GM12891 (cell line): ENCODE results near the gene ECE2.
"Not testable (repeated sequence)": the region's sequence is repeated elsewhere in the genome, so short reads cannot be mapped to it uniquely, and the experiment has no call there.

ENCODE experiments used
- DNase-seq: peaks from one replicate; pipeline ENCODE4 v3.0.0; 2011; ENCODE audit warnings: low spot score; ENCODE audit not compliant: insufficient read length
- FAIRE-seq: peaks from 2 replicates; lab custom pipeline; 2011; peaks lifted over from hg19 to GRCh38; lab: Jason Lieb, UNC
- PAX5 ChIP-seq: IDR thresholded peaks from 2 replicates; pipeline ENCODE4 v1.6.1; 2011; ENCODE audit warnings: low read length, moderate library complexity, mild to moderate bottlenecking; ENCODE audit not compliant: insufficient read depth, severe bottlenecking
- POLR2A ChIP-seq: IDR thresholded peaks from 2 replicates; pipeline ENCODE4 v1.6.1; 2011; ENCODE audit warnings: low read depth, low read length, control low read depth
- POLR2AphosphoS5 ChIP-seq: IDR thresholded peaks from 2 replicates; pipeline ENCODE4 v1.6.1; 2011; ENCODE audit warnings: low read depth, low read length, control low read depth
- POU2F2 ChIP-seq: IDR thresholded peaks from 2 replicates; pipeline ENCODE4 v1.6.1; 2011; ENCODE audit warnings: low read depth, mild to moderate bottlenecking, control low read depth, low read length, moderate library complexity
- SPI1 ChIP-seq: IDR thresholded peaks from 2 replicates; pipeline ENCODE4 v1.6.1; 2011; ENCODE audit warnings: low read depth, low read length, control low read depth
- TAF1 ChIP-seq: IDR thresholded peaks from 2 replicates; pipeline ENCODE4 v1.6.1; 2011; ENCODE audit warnings: low read depth, low read length, control low read depth

Gene ECE2

GRCh38 chr3:184257083-184257915, 18.5 kb upstream of the ECE2 start:
- no peak for FAIRE-seq

DNA sequence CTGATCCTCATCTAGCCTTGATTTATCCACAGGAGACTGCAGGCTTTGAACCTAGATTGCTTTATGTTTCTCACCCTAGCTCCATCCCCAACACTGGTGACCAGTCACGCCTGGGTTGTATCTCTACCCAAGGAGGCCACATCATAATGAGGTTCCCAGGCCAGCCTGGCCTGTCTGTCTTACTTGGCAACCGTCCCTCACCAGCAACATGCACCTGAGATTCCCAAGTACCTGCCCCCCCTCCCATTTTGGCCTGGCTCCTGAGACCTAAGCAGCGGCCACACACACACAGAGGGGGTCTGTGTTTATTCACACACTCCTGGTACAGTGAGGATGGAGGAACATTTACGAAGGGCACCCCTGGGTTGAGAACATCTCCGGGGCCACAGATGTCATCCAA, 16.9 kb upstream of the ECE2 start:
- no peak for FAIRE-seq
- DNase-seq, result no peak
- no peak for TF ChIP-seq PAX5
- no peak for TF ChIP-seq POLR2A
- TF ChIP-seq POU2F2, result no peak
- TF ChIP-seq POLR2AphosphoS5, result no peak
- TF ChIP-seq SPI1, result no peak
- TF ChIP-seq TAF1, result no peak

More at GRCh38 chr3:184257083-184257915, 18.5 kb upstream of the ECE2 start:
- TF ChIP-seq TAF1 (no peak), PAX5 (no peak), POLR2AphosphoS5 (no peak), POLR2A (no peak)
- no peak for DNase-seq

GRCh38 chr3:184259396-184259877, 16.4 kb upstream of the ECE2 start:
- FAIRE-seq (no peak), DNase-seq (no peak)
- TF ChIP-seq TAF1, result no peak

DNA sequence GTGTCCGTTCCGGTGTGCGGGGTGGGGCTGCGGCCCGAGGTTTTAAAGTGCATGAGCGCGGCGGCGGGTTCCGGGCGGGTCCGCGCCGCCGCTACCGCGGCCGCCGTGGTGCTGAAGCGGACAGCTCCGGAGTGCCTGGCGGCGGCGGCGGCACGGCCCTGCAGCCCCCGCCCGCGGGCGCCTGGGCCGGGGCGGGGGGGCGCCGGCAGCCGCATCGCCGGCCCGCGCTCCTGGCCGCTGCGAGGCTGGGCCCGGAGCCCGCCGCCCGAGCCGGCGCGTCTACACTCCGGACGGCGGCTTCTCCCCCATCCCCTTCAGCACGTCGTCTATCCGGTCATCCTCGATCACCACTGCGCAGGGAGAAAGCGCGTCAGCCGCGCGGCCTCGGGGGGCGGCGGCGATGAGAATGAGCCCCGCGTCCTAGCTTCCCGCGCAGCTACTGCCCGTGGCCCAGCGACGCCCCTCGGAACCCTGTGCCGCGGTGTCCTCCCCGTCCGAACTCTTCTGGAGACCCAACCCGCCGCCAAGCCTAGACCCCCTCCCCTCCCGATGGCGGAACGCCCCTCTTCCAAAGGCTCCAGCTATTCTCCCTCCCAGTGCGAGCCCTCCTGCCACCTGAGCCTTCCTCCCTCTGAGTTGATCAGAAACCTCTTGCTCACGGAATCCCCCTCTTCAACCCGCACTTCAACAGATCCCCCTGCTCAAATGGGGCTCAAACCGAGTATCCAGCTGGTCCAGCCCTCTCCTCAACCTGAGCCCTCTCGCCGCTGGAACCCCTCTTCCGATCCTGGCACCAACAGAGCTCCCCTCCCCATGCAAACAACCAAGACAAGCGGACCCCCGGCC, 15.7 kb upstream of the ECE2 start:
- no peak for FAIRE-seq
- no peak for TF ChIP-seq SPI1
- TF ChIP-seq POLR2A, result no peak
- TF ChIP-seq POLR2AphosphoS5, result no peak
- TF ChIP-seq POU2F2, result no peak
- TF ChIP-seq TAF1, result no peak
- no peak for TF ChIP-seq PAX5
- peak; percentile 65 for DNase-seq

DNA sequence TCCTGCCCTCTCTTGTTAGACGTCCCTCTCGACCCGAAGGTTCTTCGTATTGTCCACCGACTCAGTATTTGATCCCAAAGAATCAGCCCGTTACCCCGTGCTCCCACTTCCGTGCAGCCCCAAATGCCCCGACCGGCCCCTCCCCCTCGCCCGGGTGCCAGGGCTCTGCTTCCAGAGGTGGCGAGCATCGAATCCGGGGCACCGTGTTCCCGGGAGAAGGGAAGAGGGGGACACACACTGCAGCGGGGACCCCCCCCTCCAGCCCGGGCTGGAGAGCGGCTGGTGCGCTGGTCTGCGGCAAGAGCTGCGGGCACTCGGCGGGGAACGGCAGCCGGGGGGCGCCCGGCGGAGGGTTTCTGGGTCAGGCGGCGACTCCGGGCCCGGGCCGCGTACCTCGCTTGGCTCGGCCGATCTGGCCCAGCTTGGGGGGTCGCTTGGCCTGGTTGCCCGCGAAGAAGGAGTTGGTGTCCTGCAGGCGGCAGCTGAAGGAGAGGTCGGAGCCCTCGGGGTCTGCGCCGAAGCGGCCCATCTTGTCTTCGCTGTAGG, 15.0 kb upstream of the ECE2 start:
- no peak for DNase-seq
- TF ChIP-seq SPI1 (no peak), POLR2AphosphoS5 (no peak), PAX5 (no peak), POLR2A (no peak), POU2F2 (no peak), TAF1 (no peak)
- FAIRE-seq, result no peak

DNA sequence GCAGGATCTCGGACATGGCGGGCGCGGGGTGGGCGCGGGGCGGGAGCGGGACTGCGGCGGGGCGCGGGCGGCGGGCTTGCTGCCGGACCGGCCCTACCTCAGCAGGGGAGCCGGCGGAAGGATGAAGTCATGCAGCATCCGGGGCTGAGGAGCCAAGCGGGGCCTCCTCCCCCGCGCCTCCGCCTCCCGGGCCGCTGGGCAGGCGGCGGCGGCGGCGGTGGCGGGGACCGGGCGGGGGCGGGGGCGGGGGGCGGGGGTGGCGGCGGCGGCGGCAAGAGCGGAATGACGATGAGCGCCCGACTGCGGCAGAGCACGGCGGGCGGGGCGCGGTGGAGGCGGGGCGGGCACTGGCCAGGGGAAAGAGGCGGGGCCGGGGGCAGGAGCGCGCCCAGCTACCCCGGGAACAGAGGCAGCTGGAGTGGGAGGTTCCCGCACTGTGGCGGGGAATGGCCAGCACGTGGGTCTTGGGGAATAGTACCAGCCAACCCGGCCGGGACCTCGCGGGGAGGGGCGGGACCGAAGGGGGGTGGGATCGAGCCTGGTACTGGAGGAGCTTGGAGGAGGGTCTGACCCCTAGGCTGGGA, 14.5 kb upstream of the ECE2 start, which contains the start of gene CAMK2N2:
Gene CAMK2N2, minus strand, starts transcription at position 284 of the 584 bp plus-strand sequence. Its CDS starts 268 bp downstream, at position 16.
- FAIRE-seq (peak; percentile 59), DNase-seq (peak; percentile 79)
- no peak for TF ChIP-seq TAF1
- no peak for TF ChIP-seq POU2F2
- no peak for TF ChIP-seq POLR2A
- no peak for TF ChIP-seq POLR2AphosphoS5
- TF ChIP-seq SPI1, result no peak
- no peak for TF ChIP-seq PAX5

DNA sequence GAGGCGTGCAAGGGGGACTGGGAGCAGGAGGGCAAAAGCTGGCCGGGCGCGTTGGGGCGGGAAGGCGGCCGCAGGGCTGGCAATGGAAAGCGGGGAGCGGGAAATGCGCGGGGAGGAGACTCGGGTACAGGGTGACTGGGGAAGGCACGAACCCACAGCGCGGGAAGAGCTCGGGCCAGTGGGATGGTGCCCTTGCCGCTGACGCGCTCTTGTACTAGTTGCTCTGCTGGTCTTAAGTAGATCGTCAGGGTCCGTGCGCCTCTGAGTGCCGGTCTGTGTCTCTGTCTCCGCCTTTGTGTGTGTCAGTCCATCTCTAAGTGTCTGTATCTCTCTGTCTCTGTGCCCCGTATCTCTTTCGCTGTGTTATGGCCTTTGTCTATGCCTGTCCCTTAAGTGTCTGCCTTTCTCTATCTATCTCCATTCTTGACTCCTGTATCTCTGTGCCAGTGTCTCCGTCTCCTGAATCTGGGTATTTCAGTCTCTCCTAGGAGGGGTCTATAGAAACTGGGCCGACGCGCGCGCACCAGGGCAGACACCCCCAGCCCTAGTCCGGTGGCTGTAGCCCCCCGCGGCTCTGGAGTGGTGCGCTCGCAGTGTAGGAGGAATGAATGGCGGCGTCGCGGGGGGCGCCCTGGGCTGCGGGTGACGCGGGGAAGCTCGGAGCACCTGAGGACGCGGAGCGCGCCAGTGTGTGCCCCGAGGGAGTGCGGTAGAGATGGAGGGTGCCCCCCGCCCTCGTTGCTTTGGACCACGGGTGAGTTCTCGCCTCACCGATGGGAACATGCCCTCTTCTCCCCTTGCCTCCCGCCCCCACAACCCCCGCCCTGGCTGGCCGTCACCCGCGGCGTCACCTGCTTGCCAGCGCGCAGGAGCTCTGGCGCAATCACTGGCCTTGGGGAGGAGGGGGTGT, 13.7 kb upstream of the ECE2 start:
- FAIRE-seq (peak; percentile 58), DNase-seq (peak; percentile 44)
- TF ChIP-seq TAF1 (no peak), PAX5 (no peak), POLR2AphosphoS5 (no peak), POU2F2 (no peak), POLR2A (no peak), SPI1 (no peak)

- no peak for DNase-seq
- no peak for FAIRE-seq
- TF ChIP-seq POLR2A (no peak), POU2F2 (no peak), PAX5 (no peak), POLR2AphosphoS5 (no peak), TAF1 (no peak), SPI1 (no peak)
Measured at GRCh38 chr3:184262764-184263179, 13.1 kb upstream of the ECE2 start.

DNA sequence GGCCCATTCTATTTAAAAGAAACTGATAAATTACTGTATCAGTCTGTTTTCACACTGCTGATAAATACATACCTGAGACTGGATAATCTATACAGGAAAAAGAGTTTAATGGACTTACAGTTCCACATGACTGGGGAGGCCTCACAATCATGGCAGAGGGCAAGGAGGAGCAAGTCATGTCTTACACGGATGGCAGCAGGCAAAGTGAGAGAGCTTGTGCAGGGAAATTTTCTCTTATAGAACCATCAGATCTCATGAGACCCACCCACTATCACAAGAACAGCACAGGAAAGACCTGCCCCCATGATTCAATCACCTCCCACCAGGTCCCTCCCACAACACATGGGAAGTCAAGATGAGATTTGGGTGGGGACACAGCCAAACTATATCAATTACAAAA, 8.6 kb upstream of the ECE2 start:
- not testable (repeated sequence) for FAIRE-seq, DNase-seq
